Measurements from ENCODE around the gene F2RL2.
A peak's percentile ranks its signal among the peaks of the same experiment; 100 is the strongest.

Gene F2RL2

DNA sequence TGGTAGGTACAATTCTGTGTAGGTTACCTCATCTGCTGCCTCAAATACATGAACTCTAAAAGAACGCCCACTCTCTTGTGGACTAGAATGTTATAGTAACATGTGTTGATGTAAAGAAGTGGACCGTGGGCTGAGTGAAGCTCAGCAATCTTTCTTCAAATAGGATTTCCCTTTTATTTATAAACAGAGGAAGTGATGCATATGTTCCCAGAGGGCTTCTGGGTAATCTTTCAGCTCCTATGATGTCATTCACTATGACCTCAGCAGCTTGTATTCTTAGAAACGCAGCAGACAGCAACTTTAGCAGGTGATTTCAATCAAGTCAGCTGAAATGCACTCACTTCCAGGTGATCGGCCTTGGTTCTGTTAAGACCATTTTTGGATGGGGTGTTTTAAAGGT is 14.4 kb downstream of the F2RL2 start (continued):
- TF ChIP-seq, protein P1, sequence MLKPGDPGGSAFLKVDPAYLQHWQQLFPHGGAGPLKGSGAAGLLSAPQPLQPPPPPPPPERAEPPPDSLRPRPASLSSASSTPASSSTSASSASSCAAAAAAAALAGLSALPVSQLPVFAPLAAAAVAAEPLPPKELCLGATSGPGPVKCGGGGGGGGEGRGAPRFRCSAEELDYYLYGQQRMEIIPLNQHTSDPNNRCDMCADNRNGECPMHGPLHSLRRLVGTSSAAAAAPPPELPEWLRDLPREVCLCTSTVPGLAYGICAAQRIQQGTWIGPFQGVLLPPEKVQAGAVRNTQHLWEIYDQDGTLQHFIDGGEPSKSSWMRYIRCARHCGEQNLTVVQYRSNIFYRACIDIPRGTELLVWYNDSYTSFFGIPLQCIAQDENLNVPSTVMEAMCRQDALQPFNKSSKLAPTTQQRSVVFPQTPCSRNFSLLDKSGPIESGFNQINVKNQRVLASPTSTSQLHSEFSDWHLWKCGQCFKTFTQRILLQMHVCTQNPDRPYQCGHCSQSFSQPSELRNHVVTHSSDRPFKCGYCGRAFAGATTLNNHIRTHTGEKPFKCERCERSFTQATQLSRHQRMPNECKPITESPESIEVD (tag by site-specific recombination; IDR thresholded peaks at IDR 0.05), result no peak
- peak; percentile 72 for TF ChIP-seq ZFHX2 (tag by site-specific recombination; conservative IDR thresholded peaks at IDR 0.05)
- peak; percentile 96 for TF ChIP-seq ZBTB21 (tag by site-specific recombination; IDR thresholded peaks at IDR 0.05)
- no peak for TF ChIP-seq ZBTB48 (tag by site-specific recombination; IDR thresholded peaks at IDR 0.05)
- TF ChIP-seq, protein P2, sequence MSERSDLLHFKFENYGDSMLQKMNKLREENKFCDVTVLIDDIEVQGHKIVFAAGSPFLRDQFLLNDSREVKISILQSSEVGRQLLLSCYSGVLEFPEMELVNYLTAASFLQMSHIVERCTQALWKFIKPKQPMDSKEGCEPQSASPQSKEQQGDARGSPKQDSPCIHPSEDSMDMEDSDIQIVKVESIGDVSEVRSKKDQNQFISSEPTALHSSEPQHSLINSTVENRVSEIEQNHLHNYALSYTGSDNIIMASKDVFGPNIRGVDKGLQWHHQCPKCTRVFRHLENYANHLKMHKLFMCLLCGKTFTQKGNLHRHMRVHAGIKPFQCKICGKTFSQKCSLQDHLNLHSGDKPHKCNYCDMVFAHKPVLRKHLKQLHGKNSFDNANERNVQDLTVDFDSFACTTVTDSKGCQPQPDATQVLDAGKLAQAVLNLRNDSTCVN (tag by site-specific recombination; optimal IDR thresholded peaks at IDR 0.05), result no peak
- TF ChIP-seq ZNF366 (tag by site-specific recombination; conservative IDR thresholded peaks at IDR 0.05), result peak; percentile 40
- TF ChIP-seq ZNF501 (tag by site-specific recombination; IDR thresholded peaks at IDR 0.05), result no peak
- no peak for TF ChIP-seq SP2 (tag by site-specific recombination; IDR thresholded peaks at IDR 0.05)
- peak; percentile 53 for TF ChIP-seq SETDB1 (IDR thresholded peaks at IDR 0.05; ENCODE audit: insufficient read length, low read length)
- TF ChIP-seq, protein P3, sequence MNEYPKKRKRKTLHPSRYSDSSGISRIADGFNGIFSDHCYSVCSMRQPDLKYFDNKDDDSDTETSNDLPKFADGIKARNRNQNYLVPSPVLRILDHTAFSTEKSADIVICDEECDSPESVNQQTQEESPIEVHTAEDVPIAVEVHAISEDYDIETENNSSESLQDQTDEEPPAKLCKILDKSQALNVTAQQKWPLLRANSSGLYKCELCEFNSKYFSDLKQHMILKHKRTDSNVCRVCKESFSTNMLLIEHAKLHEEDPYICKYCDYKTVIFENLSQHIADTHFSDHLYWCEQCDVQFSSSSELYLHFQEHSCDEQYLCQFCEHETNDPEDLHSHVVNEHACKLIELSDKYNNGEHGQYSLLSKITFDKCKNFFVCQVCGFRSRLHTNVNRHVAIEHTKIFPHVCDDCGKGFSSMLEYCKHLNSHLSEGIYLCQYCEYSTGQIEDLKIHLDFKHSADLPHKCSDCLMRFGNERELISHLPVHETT (tag by site-specific recombination; IDR thresholded peaks at IDR 0.05), result peak; percentile 23; the same call in 1 of the 2 replicates
- no peak for TF ChIP-seq ZNF654 (tag by site-specific recombination; IDR thresholded peaks at IDR 0.05; ENCODE audit: low read depth)
- 0 out of 2 replicates have a peak, but pooled peaks have one; percentile 16 for TF ChIP-seq ZBTB17 (tag by site-specific recombination; IDR thresholded peaks at IDR 0.05)
- TF ChIP-seq, protein P4, sequence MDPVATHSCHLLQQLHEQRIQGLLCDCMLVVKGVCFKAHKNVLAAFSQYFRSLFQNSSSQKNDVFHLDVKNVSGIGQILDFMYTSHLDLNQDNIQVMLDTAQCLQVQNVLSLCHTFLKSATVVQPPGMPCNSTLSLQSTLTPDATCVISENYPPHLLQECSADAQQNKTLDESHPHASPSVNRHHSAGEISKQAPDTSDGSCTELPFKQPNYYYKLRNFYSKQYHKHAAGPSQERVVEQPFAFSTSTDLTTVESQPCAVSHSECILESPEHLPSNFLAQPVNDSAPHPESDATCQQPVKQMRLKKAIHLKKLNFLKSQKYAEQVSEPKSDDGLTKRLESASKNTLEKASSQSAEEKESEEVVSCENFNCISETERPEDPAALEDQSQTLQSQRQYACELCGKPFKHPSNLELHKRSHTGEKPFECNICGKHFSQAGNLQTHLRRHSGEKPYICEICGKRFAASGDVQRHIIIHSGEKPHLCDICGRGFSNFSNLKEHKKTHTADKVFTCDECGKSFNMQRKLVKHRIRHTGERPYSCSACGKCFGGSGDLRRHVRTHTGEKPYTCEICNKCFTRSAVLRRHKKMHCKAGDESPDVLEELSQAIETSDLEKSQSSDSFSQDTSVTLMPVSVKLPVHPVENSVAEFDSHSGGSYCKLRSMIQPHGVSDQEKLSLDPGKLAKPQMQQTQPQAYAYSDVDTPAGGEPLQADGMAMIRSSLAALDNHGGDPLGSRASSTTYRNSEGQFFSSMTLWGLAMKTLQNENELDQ (tag by site-specific recombination; IDR thresholded peaks at IDR 0.05; ENCODE audit: low read depth), result no peak
- TF ChIP-seq ZNF394 (tag by site-specific recombination; IDR thresholded peaks at IDR 0.05; ENCODE audit: borderline replicate concordance), result 0 out of 2 replicates have a peak, but pooled peaks have one; percentile 17
- TF ChIP-seq ZEB2 (tag by site-specific recombination; IDR thresholded peaks at IDR 0.05), result 0 out of 2 replicates have a peak, but pooled peaks have one; percentile 53
- TF ChIP-seq ZNF629 (tag by site-specific recombination; IDR thresholded peaks at IDR 0.05), result peak; percentile 97

DNA sequence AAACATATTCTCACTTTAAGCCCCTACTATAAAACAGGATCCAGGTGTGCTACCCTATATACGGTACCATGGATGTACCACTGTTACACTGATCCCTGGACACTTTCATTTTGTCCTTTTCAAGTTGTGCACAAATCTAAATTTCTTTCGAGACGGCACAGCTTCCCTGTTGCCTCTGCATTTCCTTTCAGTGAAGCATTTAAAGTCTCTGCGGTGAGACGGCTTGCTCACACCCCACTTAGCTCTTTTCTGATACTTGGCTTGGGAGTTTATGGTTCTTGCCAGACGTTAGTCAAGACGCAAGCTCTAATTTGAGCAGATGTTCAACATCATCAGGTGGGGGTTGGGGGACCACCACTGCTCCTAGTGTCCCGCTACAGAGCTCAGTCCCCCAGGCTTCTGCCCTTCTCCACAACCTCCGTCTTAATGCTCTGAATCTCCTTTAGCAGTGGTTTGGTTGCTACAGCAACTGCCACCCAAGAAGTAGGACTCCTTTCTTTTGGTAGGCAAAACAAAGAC is 15.8 kb downstream of the F2RL2 start:
- Histone ChIP-seq H3K4me3 (ENCODE audit: low read depth, low read length) (no peak overlapping the region), H3K4me1 (ENCODE audit: control insufficient read depth, insufficient read depth, low read length) (no peaks in the 10 kb centered on the region), H3K27ac (ENCODE audit: extremely low read depth, low read depth, low read length) (no peak overlapping the region), H3K9me3 (ENCODE audit: control insufficient read depth, insufficient read depth, low read depth, low read length) (no peaks in the 10 kb centered on the region), H3K36me3 (ENCODE audit: control insufficient read depth in 2 of 2, insufficient read depth in 1 of 2, low read length in 2 of 2) (no peaks in the 10 kb centered on the region)
- ChIA-PET POLR2A (no interaction called here), CTCF (interaction anchor here (1.4 to 2.3 kb wide), 2 partner anchors 34 to 167 kb away, joined by 6 to 12 read pairs; no protein-coding TSS in a partner anchor)
- TF ChIP-seq ZNF623 (tag by site-specific recombination; IDR thresholded peaks at IDR 0.05), result no peak
- no peak for TF ChIP-seq SP3 (tag by site-specific recombination; IDR thresholded peaks at IDR 0.05)
- no peak for TF ChIP-seq ZNF670 (tag by site-specific recombination; IDR thresholded peaks at IDR 0.05; ENCODE audit: low read depth)
- no peak for TF ChIP-seq ZNF138 (tag by site-specific recombination; IDR thresholded peaks at IDR 0.05; ENCODE audit: borderline replicate concordance)
